ENCODE measurements around the gene CD274. TPM values are rescaled to one million over a fixed set of nuclear protein-coding genes. Genes with fewer than 3 reads are reported as not detected.

The CD274 gene
- total RNA-seq, 1 donor from 2014 or later, result 2.2 TPM

DNA sequence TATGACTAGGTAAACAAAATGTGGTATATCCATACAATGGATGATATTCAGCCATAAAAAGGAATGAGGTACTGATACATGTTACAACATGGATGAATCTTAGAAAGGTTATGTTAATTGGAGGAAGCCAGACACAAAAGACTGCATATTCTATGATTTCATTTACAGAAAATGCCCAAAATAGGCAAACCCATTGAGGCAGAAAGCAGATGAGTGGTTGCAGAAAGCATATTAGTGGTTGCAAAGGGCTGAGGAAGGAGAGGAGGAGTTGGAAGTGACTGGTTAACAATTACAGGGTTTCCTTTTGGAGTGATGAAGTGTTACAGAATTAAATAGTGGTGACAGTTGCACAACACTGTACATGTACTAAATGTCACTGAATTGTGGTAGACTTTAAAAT is 30.4 kb upstream of the CD274 start:
- no peaks in the 10 kb centered on the region for H3K4me1 ChIP-seq
- intact Hi-C loops (cut with DNase I), result no loop called here
- TF ChIP-seq, protein P1, sequence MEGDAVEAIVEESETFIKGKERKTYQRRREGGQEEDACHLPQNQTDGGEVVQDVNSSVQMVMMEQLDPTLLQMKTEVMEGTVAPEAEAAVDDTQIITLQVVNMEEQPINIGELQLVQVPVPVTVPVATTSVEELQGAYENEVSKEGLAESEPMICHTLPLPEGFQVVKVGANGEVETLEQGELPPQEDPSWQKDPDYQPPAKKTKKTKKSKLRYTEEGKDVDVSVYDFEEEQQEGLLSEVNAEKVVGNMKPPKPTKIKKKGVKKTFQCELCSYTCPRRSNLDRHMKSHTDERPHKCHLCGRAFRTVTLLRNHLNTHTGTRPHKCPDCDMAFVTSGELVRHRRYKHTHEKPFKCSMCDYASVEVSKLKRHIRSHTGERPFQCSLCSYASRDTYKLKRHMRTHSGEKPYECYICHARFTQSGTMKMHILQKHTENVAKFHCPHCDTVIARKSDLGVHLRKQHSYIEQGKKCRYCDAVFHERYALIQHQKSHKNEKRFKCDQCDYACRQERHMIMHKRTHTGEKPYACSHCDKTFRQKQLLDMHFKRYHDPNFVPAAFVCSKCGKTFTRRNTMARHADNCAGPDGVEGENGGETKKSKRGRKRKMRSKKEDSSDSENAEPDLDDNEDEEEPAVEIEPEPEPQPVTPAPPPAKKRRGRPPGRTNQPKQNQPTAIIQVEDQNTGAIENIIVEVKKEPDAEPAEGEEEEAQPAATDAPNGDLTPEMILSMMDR (IDR thresholded peaks at IDR 0.05), result no peak
- TF ChIP-seq POLR2AphosphoS5 (IDR thresholded peaks at IDR 0.05; ENCODE audit: insufficient read depth in 1 of 2, low read depth in 1 of 2), result no peak
- TF ChIP-seq POLR2A (IDR thresholded peaks at IDR 0.05), result no peak
- no peaks in the 10 kb centered on the region for H3K27me3 ChIP-seq
- no peak overlapping the region for H3K27ac ChIP-seq
- H3K4me3 ChIP-seq, result no peak overlapping the region
- DNase-seq (ENCODE audit: extremely low spot score in 2 of 2), result no peak
- H3K9me3 ChIP-seq, result no peaks in the 10 kb centered on the region
- H3K36me3 ChIP-seq, result no peaks in the 10 kb centered on the region

DNA sequence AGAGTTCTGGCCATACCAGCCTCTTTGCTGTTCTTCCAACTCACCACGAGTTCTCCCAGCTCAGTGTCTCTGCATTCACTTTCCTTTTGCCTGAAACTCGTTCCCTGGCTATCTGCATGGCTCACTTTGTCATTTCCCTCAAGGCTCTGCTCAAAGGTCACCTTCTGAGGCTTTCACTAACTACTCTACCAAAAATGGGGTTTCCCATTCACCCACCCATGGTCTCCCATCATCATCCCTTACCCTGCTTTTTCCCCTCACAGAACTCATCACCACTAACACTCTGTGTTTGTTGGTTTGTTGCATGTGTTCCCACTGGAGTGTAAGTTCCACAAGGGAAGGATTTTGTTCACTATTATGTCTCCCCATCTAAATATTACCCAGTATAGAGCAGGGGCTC is 29.2 kb upstream of the CD274 start:
- Histone ChIP-seq H3K9me3 (no peaks in the 10 kb centered on the region), H3K36me3 (no peaks in the 10 kb centered on the region), H3K4me3 (no peak overlapping the region), H3K4me1 (no peaks in the 10 kb centered on the region), H3K27me3 (no peaks in the 10 kb centered on the region), H3K27ac (no peak overlapping the region)
- TF ChIP-seq, protein P1 (IDR thresholded peaks at IDR 0.05), result no peak
- TF ChIP-seq POLR2A (IDR thresholded peaks at IDR 0.05) (no peak), POLR2AphosphoS5 (IDR thresholded peaks at IDR 0.05; ENCODE audit: insufficient read depth in 1 of 2, low read depth in 1 of 2) (no peak)
- intact Hi-C loops (cut with DNase I), result no loop called here
- DNase-seq (ENCODE audit: extremely low spot score in 2 of 2), result no peak

DNA sequence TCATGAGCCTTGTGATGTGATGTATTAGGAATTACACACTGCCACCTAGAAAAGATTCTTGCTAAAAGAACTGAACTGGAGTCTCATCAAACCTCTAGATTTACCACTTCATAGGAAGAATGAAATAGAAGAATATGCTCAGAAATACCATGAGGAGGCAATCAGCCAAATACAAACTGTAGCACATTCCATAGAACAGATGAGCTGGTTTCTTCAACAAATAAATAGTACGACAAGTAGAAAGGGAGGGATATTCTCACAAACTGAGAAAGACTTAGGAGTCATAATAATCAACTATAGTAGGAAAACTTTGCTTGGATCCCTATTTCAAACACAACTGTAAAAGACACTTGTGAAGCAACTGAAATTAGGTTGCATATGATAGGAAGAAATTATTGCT is 28.1 kb upstream of the CD274 start:
- H3K4me3 ChIP-seq, result no peak overlapping the region
- DNase-seq (ENCODE audit: extremely low spot score in 2 of 2), result no peak
- H3K9me3 ChIP-seq, result no peaks in the 10 kb centered on the region
- H3K27me3 ChIP-seq, result no peaks in the 10 kb centered on the region
- intact Hi-C loops (cut with DNase I), result no loop called here
- TF ChIP-seq POLR2AphosphoS5 (IDR thresholded peaks at IDR 0.05; ENCODE audit: insufficient read depth in 1 of 2, low read depth in 1 of 2), result no peak
- TF ChIP-seq POLR2A (IDR thresholded peaks at IDR 0.05), result no peak
- TF ChIP-seq, protein P1 (IDR thresholded peaks at IDR 0.05), result no peak
- H3K27ac ChIP-seq, result no peak overlapping the region
- no peaks in the 10 kb centered on the region for H3K36me3 ChIP-seq
- H3K4me1 ChIP-seq, result no peaks in the 10 kb centered on the region

- TF ChIP-seq, protein P1 (IDR thresholded peaks at IDR 0.05), result peak in 1 of 3 experiments; percentile 27
- TF ChIP-seq POLR2A (IDR thresholded peaks at IDR 0.05), result no peak
- DNase-seq (ENCODE audit: extremely low spot score in 2 of 2), result no peak
- intact Hi-C loops (cut with DNase I), result no loop called here
- Histone ChIP-seq H3K27ac (no peak overlapping the region), H3K9me3 (no peaks in the 10 kb centered on the region), H3K4me3 (no peak overlapping the region), H3K27me3 (no peaks in the 10 kb centered on the region), H3K36me3 (no peaks in the 10 kb centered on the region), H3K4me1 (no peaks in the 10 kb centered on the region)
These were observed 25.2 kb upstream of the CD274 start for GRCh38 chr9:5425006-5425628.

DNA sequence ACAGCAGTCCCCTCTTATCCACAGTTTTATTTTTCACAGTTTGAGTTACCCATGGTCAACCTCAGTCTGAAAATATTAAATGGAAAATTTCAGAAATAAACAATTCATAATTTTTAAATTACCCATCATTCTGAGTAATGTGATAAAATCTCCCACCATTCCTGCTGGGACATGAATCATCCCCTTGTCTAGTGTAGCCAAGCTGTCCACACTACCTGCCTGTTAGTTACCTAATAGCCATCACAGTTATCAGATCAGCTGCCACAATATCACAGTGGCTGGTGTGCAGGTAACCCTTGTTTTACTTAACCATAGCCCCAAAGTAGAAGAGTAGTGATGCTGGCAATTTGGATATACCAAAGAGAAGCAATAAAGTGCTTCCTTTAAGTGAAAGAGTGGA is 23.3 kb upstream of the CD274 start:
- Histone ChIP-seq H3K27me3 (no peaks in the 10 kb centered on the region), H3K4me1 (no peaks in the 10 kb centered on the region), H3K36me3 (no peaks in the 10 kb centered on the region), H3K9me3 (no peaks in the 10 kb centered on the region), H3K4me3 (no peak overlapping the region), H3K27ac (no peak overlapping the region)
- intact Hi-C loops (cut with DNase I), result no loop called here
- no peak for DNase-seq (ENCODE audit: extremely low spot score in 2 of 2)
- TF ChIP-seq, protein P1 (IDR thresholded peaks at IDR 0.05), result no peak
- no peak for TF ChIP-seq POLR2AphosphoS5 (IDR thresholded peaks at IDR 0.05; ENCODE audit: insufficient read depth in 1 of 2, low read depth in 1 of 2)
- TF ChIP-seq POLR2A (IDR thresholded peaks at IDR 0.05), result no peak

Measured in vagina (tissue), 2 donors.